K562 (cell line): ENCODE results near the gene MAGI1. TPM values are rescaled to one million over a fixed set of nuclear protein-coding genes. Genes with fewer than 3 reads are reported as not detected.

Experiments
- ATAC-seq: fragments of 200-7000 bp; cut with Tn5 transposase; 3 replicates; pipeline ENCODE4 v1.9.1; 2020; ENCODE audit warnings: moderate library complexity
- BruUV-seq: library from RNA; stranded (reverse); fragments of 400-500 nt; replicated peaks from 2 replicates; lab custom pipeline; 2021; lab: Mats Ljungman, UMichigan
- CTCF ChIA-PET: fragments of 300-600 bp; formaldehyde crosslinking; extraction: SDS; loops from one replicate; lab custom pipeline; 2021; ENCODE audit warnings: low intra/inter-chr PET ratio; lab: Yijun Ruan, JAX
- POLR2A ChIA-PET: fragments of 300-600, 350-650 bp; sonication (Branson Sonifier 250); formaldehyde crosslinking; extraction: SDS; loops from one replicate; lab custom pipeline; 2021; ENCODE audit warnings: antibody characterized with exemption, inconsistent platforms; lab: Yijun Ruan, JAX
- DNase-seq, 4 experiments: peaks; one replicate each; pipeline versions ENCODE4 v3.0.0 to v3.0.0-alpha.2; 2011 to 2018; ENCODE audit warnings: low spot score in 3 of 4, mixed read lengths in 3 of 4; ENCODE audit errors: extremely low read depth in 1 of 4
- FAIRE-seq: peaks from 2 replicates; lab custom pipeline; 2011; peaks lifted over from hg19 to GRCh38; lab: Jason Lieb, UNC
- H2AFZ ChIP-seq: 2 replicates; pipeline ENCODE4 v1.6.0; 2011; ENCODE audit warnings: low read depth, low read length, control low read depth, inconsistent platforms
- H3K27ac ChIP-seq: fragments of 200-600 bp; 3 replicates; pipeline ENCODE4 v1.8.0; 2011; ENCODE audit warnings: low read depth, mild to moderate bottlenecking, control low read depth, inconsistent platforms, low read length, moderate library complexity, mixed read lengths; ENCODE audit errors: extremely low read depth
- H3K27me3 ChIP-seq, 2 experiments: fragments of 300-600 bp in 1 of 2; 2 replicates in 1 of 2; 3 replicates in 1 of 2; pipeline versions ENCODE4 v1.6.0 to v1.8.0; 2011; ENCODE audit warnings: inconsistent platforms in 2 of 2, low read length in 2 of 2, mild to moderate bottlenecking in 1 of 2, mixed read lengths in 1 of 2, moderate library complexity in 1 of 2; ENCODE audit not compliant: control insufficient read depth in 2 of 2, insufficient read depth in 2 of 2
- H3K36me3 ChIP-seq: fragments of 300-600 bp; 3 replicates; pipeline ENCODE4 v1.8.0; 2011; ENCODE audit warnings: mild to moderate bottlenecking, low read length, inconsistent platforms; ENCODE audit not compliant: control insufficient read depth, insufficient read depth
- H3K4me1 ChIP-seq, 2 experiments: fragments of 200-600 bp in 1 of 2; replicated peaks in 1 of 2; 2 replicates in 1 of 2; 3 replicates in 1 of 2; pipeline versions ENCODE4 v1.5.1 to v1.8.0; 2011; ENCODE audit warnings: inconsistent platforms in 2 of 2, low read length in 2 of 2, mild to moderate bottlenecking in 1 of 2, mixed read lengths in 1 of 2, moderate library complexity in 1 of 2; ENCODE audit not compliant: control insufficient read depth in 2 of 2, insufficient read depth in 2 of 2
- H3K4me2 ChIP-seq: 2 replicates; pipeline ENCODE4 v1.6.1; 2011; ENCODE audit warnings: low read length, control low read depth, inconsistent platforms, mixed read lengths; ENCODE audit not compliant: insufficient read depth
- H3K4me3 ChIP-seq: fragments of 200-600 bp; sonication (generic), shearing (Covaris generic); 2 replicates; pipeline ENCODE4 v1.5.1; 2016; ENCODE audit warnings: control low read depth, inconsistent platforms
- H3K79me2 ChIP-seq: fragments of 200-600 bp; 3 replicates; pipeline ENCODE4 v1.8.0; 2011; ENCODE audit warnings: low read length, inconsistent platforms; ENCODE audit not compliant: control insufficient read depth, insufficient read depth
- H3K9ac ChIP-seq, 2 experiments: 2 replicates each; pipeline versions ENCODE4 v1.6.0 to v1.6.1; 2011; ENCODE audit warnings: low read depth in 2 of 2, low read length in 2 of 2, control low read depth in 1 of 2, inconsistent platforms in 1 of 2, mild to moderate bottlenecking in 1 of 2, mixed read lengths in 1 of 2; ENCODE audit not compliant: insufficient read depth in 1 of 2
- H3K9me1 ChIP-seq: one replicate; pipeline ENCODE4 v1.6.0; 2011; ENCODE audit warnings: inconsistent platforms, mild to moderate bottlenecking, low read length, moderate library complexity; ENCODE audit not compliant: control insufficient read depth, insufficient read depth
- H3K9me3 ChIP-seq: replicated peaks from 2 replicates; pipeline ENCODE4 v1.5.1; 2011; ENCODE audit warnings: low read depth, low read length, inconsistent platforms; ENCODE audit not compliant: control insufficient read depth, insufficient read depth
- H4K20me1 ChIP-seq: replicated peaks from 2 replicates; pipeline ENCODE4 v1.6.1; 2011; ENCODE audit warnings: low read length, inconsistent platforms, mixed read lengths; ENCODE audit not compliant: control insufficient read depth, insufficient read depth
- ARID1B ChIP-seq: fragments of 450-650 bp; IDR thresholded peaks from 2 replicates; pipeline ENCODE4 v1.6.1; 2016; ENCODE audit warnings: antibody characterized with exemption, mild to moderate bottlenecking, inconsistent platforms
- BHLHE40 ChIP-seq: IDR thresholded peaks from 2 replicates; pipeline ENCODE4 v1.6.1; 2011; ENCODE audit warnings: low read length, improper control_type of control experiment
- C11orf30 ChIP-seq: fragments of 450-650 bp; IDR thresholded peaks from 2 replicates; pipeline ENCODE4 v1.6.1; 2016; ENCODE audit warnings: low read depth, mild to moderate bottlenecking
- CBFA2T3 ChIP-seq: fragments of 450-650 bp; IDR thresholded peaks from 2 replicates; pipeline ENCODE4 v1.6.1; 2017
- DPF2 ChIP-seq: fragments of 450-650 bp; IDR thresholded peaks from 2 replicates; pipeline ENCODE4 v1.6.1; 2016
- EP300 ChIP-seq: IDR thresholded peaks from 2 replicates; pipeline ENCODE4 v1.6.1; 2012; ENCODE audit warnings: low read length, improper control_type of control experiment
- JUND ChIP-seq, 2 experiments: IDR thresholded peaks; 2 replicates in 1 of 2; 3 replicates in 1 of 2; pipeline ENCODE4 v1.6.1; 2011; ENCODE audit warnings: borderline replicate concordance in 2 of 2, low read depth in 2 of 2, low read length in 2 of 2, improper control_type of control experiment in 1 of 2, missing biosample characterization in 1 of 2, missing genetic modification characterization in 1 of 2, missing genetic modification reagents in 1 of 2
- MAFF ChIP-seq: IDR thresholded peaks from 2 replicates; pipeline ENCODE4 v1.6.1; 2012; ENCODE audit warnings: low read length, improper control_type of control experiment
- MAFK ChIP-seq: IDR thresholded peaks from 2 replicates; pipeline ENCODE4 v1.6.1; 2011; ENCODE audit warnings: low read length, improper control_type of control experiment
- MEIS2 ChIP-seq: fragments of 450-650 bp; IDR thresholded peaks from 2 replicates; pipeline ENCODE4 v1.6.1; 2014; ENCODE audit warnings: mild to moderate bottlenecking; ENCODE audit not compliant: partially characterized antibody
- NFE2 ChIP-seq: IDR thresholded peaks from 2 replicates; pipeline ENCODE4 v1.6.1; 2014; ENCODE audit warnings: antibody characterized with exemption, low read depth
- PHF8 ChIP-seq: fragments of 200-600 bp; sonication (generic); IDR thresholded peaks from 2 replicates; pipeline ENCODE4 v1.6.1; 2012; ENCODE audit warnings: mixed run types, mild to moderate bottlenecking, inconsistent platforms, low read length, moderate library complexity, borderline replicate concordance
- RAD21 ChIP-seq, 2 experiments: fragments of 250-450 bp in 1 of 2; fragments of 450-650 bp in 1 of 2; sonication (Bioruptor Pico) in 1 of 2; formaldehyde crosslinking in 1 of 2; IDR thresholded peaks in 1 of 2; conservative IDR thresholded peaks in 1 of 2; 2 replicates each; pipeline versions ENCODE4 v1.4.0 to v1.8.0; 2020 to 2022; ENCODE audit warnings: mild to moderate bottlenecking in 2 of 2, moderate library complexity in 1 of 2
- SMARCA4 ChIP-seq: fragments of 450-650 bp; IDR thresholded peaks from 2 replicates; pipeline ENCODE4 v1.6.1; 2016
- TCF3 ChIP-seq: sonication (generic); formaldehyde crosslinking; IDR thresholded peaks from 2 replicates; pipeline ENCODE4 v1.4.0; 2020; ENCODE audit warnings: mild to moderate bottlenecking, missing genetic modification reagents
- TGIF2 ChIP-seq: sonication (generic); formaldehyde crosslinking; IDR thresholded peaks from 2 replicates; pipeline ENCODE4 v1.8.1; 2022; ENCODE audit warnings: mild to moderate bottlenecking, missing genetic modification reagents, moderate library complexity
- ZNF274 ChIP-seq: IDR thresholded peaks from 2 replicates; pipeline ENCODE4 v1.6.1; 2011; ENCODE audit warnings: low read depth, mild to moderate bottlenecking, low read length, moderate library complexity, borderline replicate concordance
- ZNF316 ChIP-seq: fragments of 450-650 bp; IDR thresholded peaks from 2 replicates; pipeline ENCODE4 v1.6.1; 2016
- WGBS: fragments of 100-300 bp; shearing (Covaris generic); methylation state at CpG from one replicate; pipeline ENCODE4 v1.1.6; 2016; ENCODE audit warnings: low coverage, mixed read lengths; ENCODE audit not compliant: insufficient coverage; ENCODE audit errors: missing lambda C conversion rate; 5-methylcytosine and 5-hydroxymethylcytosine counted together
- in situ Hi-C: fragments of 300-500 bp; cut with MboI; formaldehyde crosslinking; loops from 4 replicates; pipeline ENCODE4 v1.15.0; 2018; ENCODE audit warnings: inconsistent platforms, mixed read lengths
- intact Hi-C: fragments of 100-400 bp; cut with micrococcal nuclease; formaldehyde crosslinking; loops from 2 replicates; pipeline ENCODE4 v1.14.2; 2022
- polyA plus RNA-seq, 8 experiments: library from polyadenylated mRNA; depleted of rRNA in 4 of 8; stranded (reverse) in 5 of 8; unstranded in 3 of 8; fragments of >200 nt; fragmentation: Nextera tagmentation in 2 of 8; fragmentation: Illumina TruSeq in 1 of 8; extraction: Ambion mirVana in 2 of 8; extraction: Trizol in 1 of 8; gene quantifications; 2 replicates each; pipeline versions ENCODE4 v1.2.1 to v1.2.3, GENCODE V29; 2011 to 2014; ENCODE audit warnings: inconsistent platforms in 1 of 8, missing spikeins in 1 of 8
- total RNA-seq, 7 experiments: library from RNA; depleted of rRNA in 6 of 7; stranded (reverse); fragments of >200 nt in 6 of 7; fragmentation: Illumina TruSeq in 2 of 7; extraction: Trizol in 2 of 7; gene quantifications; 2 replicates each; pipeline versions ENCODE4 v1.2.1 to v1.2.3, GENCODE V29; 2011 to 2021; ENCODE audit warnings: low replicate concordance in 1 of 7
- TF ChIP-seq, protein P1 (sequence below), 2 experiments: fragments of 450-650 bp in 1 of 2; sonication (generic) in 1 of 2; formaldehyde crosslinking in 1 of 2; IDR thresholded peaks in 1 of 2; conservative IDR thresholded peaks in 1 of 2; 2 replicates each; pipeline versions ENCODE4 v1.6.1 to v1.8.1; 2016 to 2023; ENCODE audit warnings: mild to moderate bottlenecking in 2 of 2, moderate library complexity in 2 of 2, inconsistent platforms in 1 of 2, missing genetic modification reagents in 1 of 2
- TF ChIP-seq, protein P2 (sequence below): IDR thresholded peaks from 2 replicates; pipeline ENCODE4 v1.6.1; 2012; ENCODE audit warnings: low read depth, low read length, improper control_type of control experiment, borderline replicate concordance

The MAGI1 gene
- total and polyA plus RNA-seq, 9 of the 15 experiments (the other 6 are each of a cell fraction or from before 2014, with no cell fraction given): 7.8 to 59.4 (median 43.2) TPM

DNA sequence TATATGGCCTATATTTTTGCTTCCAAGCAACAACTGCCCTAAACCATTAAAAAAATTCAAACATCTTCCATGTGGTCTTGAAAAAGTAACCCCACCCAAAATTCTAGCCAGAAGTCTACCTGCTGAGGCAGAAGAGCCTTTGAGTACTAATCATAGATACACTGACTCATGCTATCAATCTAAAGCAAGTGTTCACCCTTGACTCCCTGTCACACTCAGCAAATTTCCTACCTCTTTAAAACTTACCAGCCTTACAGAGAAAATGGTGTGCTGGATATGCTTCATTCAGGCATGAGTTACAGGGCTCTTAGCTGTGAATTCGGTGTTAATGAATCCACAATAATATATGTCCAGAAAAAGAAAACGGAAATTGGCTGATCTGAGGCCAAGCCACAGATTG is 373.8 kb downstream of the MAGI1 start:
- DNase-seq (peak; percentile 33 to 55 (median 37)), FAIRE-seq (no peak), ATAC-seq (peak; percentile 75)
- Histone ChIP-seq H3K36me3 (no peaks in the 10 kb centered on the region), H3K9me3 (no peaks in the 10 kb centered on the region), H3K79me2 (no peaks in the 10 kb centered on the region), H3K4me1 (peaks cover 0 to 16% of the 10 kb centered on the region in 2 experiments; a peak in 2 of 5 replicates), H2AFZ (peak overlapping the region; percentile 74), H3K4me2 (no peak overlapping the region), H3K9me1 (no peaks in the 10 kb centered on the region), H3K27me3 (no peaks in the 10 kb centered on the region), H3K4me3 (no peak overlapping the region), H4K20me1 (no peaks in the 10 kb centered on the region), H3K9ac (peak overlapping the region in 1 of 2 experiments; percentile 6; a peak in 1 of 4 replicates), H3K27ac (no peak overlapping the region)
- intact Hi-C loops (loop anchor here (10.0 kb wide), 1 partner anchor 320 kb away; no protein-coding TSS in a partner anchor), in situ Hi-C loops (loop anchor here (25.0 kb wide), 1 partner anchor 1347 kb away; no protein-coding TSS in a partner anchor)
- TF ChIP-seq C11orf30: peak; percentile 66
- TF ChIP-seq, protein P1, sequence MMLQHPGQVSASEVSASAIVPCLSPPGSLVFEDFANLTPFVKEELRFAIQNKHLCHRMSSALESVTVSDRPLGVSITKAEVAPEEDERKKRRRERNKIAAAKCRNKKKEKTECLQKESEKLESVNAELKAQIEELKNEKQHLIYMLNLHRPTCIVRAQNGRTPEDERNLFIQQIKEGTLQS (IDR thresholded peaks at IDR 0.05): peak; percentile 17; the same call in 1 of the 2 replicates
- TF ChIP-seq, protein P1 (CRISPR knock-in tag; conservative IDR thresholded peaks at IDR 0.05): no peak
- TF ChIP-seq CBFA2T3: peak; percentile 32; the same call in 1 of the 2 replicates
- TF ChIP-seq ZNF274: no peak
- TF ChIP-seq PHF8: no peak
- TF ChIP-seq TCF3: 0 out of 2 replicates have a peak, but pooled peaks have one; percentile 28
- TF ChIP-seq NFE2: peak; percentile 74
- TF ChIP-seq, protein P2, sequence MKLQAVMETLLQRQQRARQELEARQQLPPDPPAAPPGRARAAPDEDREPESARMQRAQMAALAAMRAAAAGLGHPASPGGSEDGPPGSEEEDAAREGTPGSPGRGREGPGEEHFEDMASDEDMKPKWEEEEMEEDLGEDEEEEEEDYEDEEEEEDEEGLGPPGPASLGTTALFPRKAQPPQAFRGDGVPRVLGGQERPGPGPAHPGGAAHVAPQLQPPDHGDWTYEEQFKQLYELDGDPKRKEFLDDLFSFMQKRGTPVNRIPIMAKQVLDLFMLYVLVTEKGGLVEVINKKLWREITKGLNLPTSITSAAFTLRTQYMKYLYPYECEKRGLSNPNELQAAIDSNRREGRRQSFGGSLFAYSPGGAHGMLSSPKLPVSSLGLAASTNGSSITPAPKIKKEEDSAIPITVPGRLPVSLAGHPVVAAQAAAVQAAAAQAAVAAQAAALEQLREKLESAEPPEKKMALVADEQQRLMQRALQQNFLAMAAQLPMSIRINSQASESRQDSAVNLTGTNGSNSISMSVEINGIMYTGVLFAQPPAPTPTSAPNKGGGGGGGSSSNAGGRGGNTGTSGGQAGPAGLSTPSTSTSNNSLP: 0 out of 2 replicates have a peak, but pooled peaks have one; percentile 56
- peak; percentile 50; the same call in 1 of the 2 replicates for TF ChIP-seq ARID1B
- TF ChIP-seq MAFF: 0 out of 2 replicates have a peak, but pooled peaks have one; percentile 21
- TF ChIP-seq JUND (IDR thresholded peaks at IDR 0.05; ENCODE audit: borderline replicate concordance, low read depth, low read length): peak; percentile 21; the same call in 1 of the 2 replicates
- peak; percentile 17; the same call in 1 of the 3 replicates for TF ChIP-seq JUND (tag; IDR thresholded peaks at IDR 0.05; ENCODE audit: borderline replicate concordance, low read depth, low read length)
- TF ChIP-seq SMARCA4: peak; percentile 40; the same call in 1 of the 2 replicates
- 0 out of 2 replicates have a peak, but pooled peaks have one; percentile 31 for TF ChIP-seq DPF2
- TF ChIP-seq MEIS2: peak; percentile 66
- peak; percentile 75 for TF ChIP-seq ZNF316
- peak; percentile 46; the same call in 1 of the 2 replicates for TF ChIP-seq MAFK
- no peak for TF ChIP-seq BHLHE40
- TF ChIP-seq TGIF2 (CRISPR knock-in tag): no peak
- peak; percentile 6; the same call in 1 of the 2 replicates for TF ChIP-seq EP300
- TF ChIP-seq RAD21 (CRISPR knock-in tag; conservative IDR thresholded peaks at IDR 0.05 in 1 of 2, IDR thresholded peaks at IDR 0.05 in 1 of 2): no peak
- no TSS peak for BruUV-seq
- WGBS: 25% methylated on average over 2 of the region's 2 CpGs
- CTCF ChIA-PET: no interaction called here
- POLR2A ChIA-PET: no interaction called here
